H9 (cell line): ENCODE results near the gene P2RX6. TPM values are rescaled to one million over a fixed set of nuclear protein-coding genes. Genes with fewer than 3 reads are reported as not detected.
A peak's percentile ranks its signal among the peaks of the same experiment; 100 is the strongest.

Experiments
- DNase-seq: peaks from one replicate; pipeline ENCODE4 v3.0.0-alpha.2; 2017
- H2AFZ ChIP-seq: one replicate; pipeline ENCODE4 v1.6.1; 2013; ENCODE audit warnings: mild to moderate bottlenecking, low read length, control low read depth, moderate library complexity
- H2AK5ac ChIP-seq: 2 replicates; pipeline ENCODE4 v1.6.1; 2013; ENCODE audit warnings: low read length, control low read depth, mixed read lengths; ENCODE audit not compliant: insufficient read length
- H2BK120ac ChIP-seq: one replicate; pipeline ENCODE4 v1.6.1; 2013; ENCODE audit warnings: low read depth, mild to moderate bottlenecking, low read length, control low read depth, inconsistent platforms; ENCODE audit not compliant: poor library complexity, severe bottlenecking
- H2BK12ac ChIP-seq: 2 replicates; pipeline ENCODE4 v1.6.1; 2013; ENCODE audit warnings: low read length, control low read depth, mixed read lengths, low read depth; ENCODE audit not compliant: insufficient read length
- H2BK15ac ChIP-seq: 2 replicates; pipeline ENCODE4 v1.6.1; 2013; ENCODE audit warnings: low read depth, low read length, control low read depth
- H2BK20ac ChIP-seq: one replicate; pipeline ENCODE4 v1.6.1; 2013; ENCODE audit warnings: low read depth, mild to moderate bottlenecking, low read length, control low read depth, inconsistent platforms; ENCODE audit not compliant: poor library complexity, severe bottlenecking
- H2BK5ac ChIP-seq: 2 replicates; pipeline ENCODE4 v1.6.1; 2013; ENCODE audit warnings: low read length, control low read depth, mixed read lengths; ENCODE audit not compliant: insufficient read length
- H3K14ac ChIP-seq: 2 replicates; pipeline ENCODE4 v1.6.1; 2013; ENCODE audit warnings: low read length, control low read depth; ENCODE audit not compliant: insufficient read depth
- H3K18ac ChIP-seq: 2 replicates; pipeline ENCODE4 v1.6.1; 2013; ENCODE audit warnings: low read depth, mild to moderate bottlenecking, mixed read lengths, low read length, control low read depth; ENCODE audit not compliant: insufficient read length
- H3K23ac ChIP-seq: 2 replicates; pipeline ENCODE4 v1.6.1; 2013; ENCODE audit warnings: low read length, control low read depth, mixed read lengths, low read depth; ENCODE audit not compliant: insufficient read length
- H3K23me2 ChIP-seq: 2 replicates; pipeline ENCODE4 v1.6.1; 2013; ENCODE audit warnings: low read depth, mild to moderate bottlenecking, mixed read lengths, low read length, control low read depth; ENCODE audit not compliant: insufficient read length, poor library complexity, severe bottlenecking
- H3K27ac ChIP-seq: 2 replicates; pipeline ENCODE4 v1.5.1; 2013; ENCODE audit warnings: low read length, control low read depth, mixed read lengths, low read depth; ENCODE audit not compliant: insufficient read length
- H3K27me3 ChIP-seq: 2 replicates; pipeline ENCODE4 v1.6.1; 2013; ENCODE audit warnings: low read length, control low read depth, inconsistent platforms; ENCODE audit not compliant: insufficient read depth
- H3K4ac ChIP-seq: 2 replicates; pipeline ENCODE4 v1.6.1; 2013; ENCODE audit warnings: low read depth, mild to moderate bottlenecking, control low read depth, inconsistent platforms, low read length, moderate library complexity
- H3K4me1 ChIP-seq: 2 replicates; pipeline ENCODE4 v1.6.1; 2013; ENCODE audit warnings: low read length, control low read depth, inconsistent platforms; ENCODE audit not compliant: insufficient read depth
- H3K4me2 ChIP-seq: 2 replicates; pipeline ENCODE4 v1.6.1; 2013; ENCODE audit warnings: low read length, control low read depth, mixed read lengths; ENCODE audit not compliant: insufficient read length, insufficient read depth
- H3K56ac ChIP-seq: 2 replicates; pipeline ENCODE4 v1.6.1; 2013; ENCODE audit warnings: low read depth, mild to moderate bottlenecking, mixed read lengths, low read length, control low read depth; ENCODE audit not compliant: insufficient read length
- H3K79me1 ChIP-seq: 2 replicates; pipeline ENCODE4 v1.6.1; 2013; ENCODE audit warnings: low read depth, mild to moderate bottlenecking, moderate library complexity, low read length, control low read depth, inconsistent platforms; ENCODE audit not compliant: insufficient read depth, poor library complexity, severe bottlenecking
- H3K79me2 ChIP-seq: 2 replicates; pipeline ENCODE4 v1.6.1; 2013; ENCODE audit warnings: low read length, control low read depth, inconsistent platforms; ENCODE audit not compliant: insufficient read depth
- H3K9ac ChIP-seq: 2 replicates; pipeline ENCODE4 v1.6.1; 2013; ENCODE audit warnings: low read length, control low read depth, mixed read lengths; ENCODE audit not compliant: insufficient read length; ENCODE audit errors: extremely low read depth
- H3K9me3 ChIP-seq: one replicate; pipeline ENCODE4 v1.6.1; 2013; ENCODE audit warnings: low read depth, low read length, inconsistent platforms; ENCODE audit not compliant: control insufficient read depth
- H3T11ph ChIP-seq: one replicate; pipeline ENCODE4 v1.6.1; 2013; ENCODE audit warnings: mild to moderate bottlenecking, low read length, control low read depth, inconsistent platforms
- H4K20me1 ChIP-seq: one replicate; pipeline ENCODE4 v1.6.1; 2013; ENCODE audit not compliant: control insufficient read depth, insufficient read length, insufficient read depth
- H4K5ac ChIP-seq: 2 replicates; pipeline ENCODE4 v1.6.1; 2013; ENCODE audit warnings: low read depth, mild to moderate bottlenecking, mixed read lengths, low read length, control low read depth; ENCODE audit not compliant: insufficient read length
- H4K8ac ChIP-seq: replicated peaks from 2 replicates; pipeline ENCODE4 v1.6.1; 2013; ENCODE audit warnings: low read length, control low read depth, mixed read lengths, low read depth; ENCODE audit not compliant: insufficient read length
- H4K91ac ChIP-seq: 2 replicates; pipeline ENCODE4 v1.6.1; 2013; ENCODE audit warnings: low read depth, mild to moderate bottlenecking, moderate library complexity, mixed read lengths, low read length, control low read depth; ENCODE audit not compliant: insufficient read length
- H3K27ac Mint-ChIP-seq, 3 experiments: 2 replicates in 2 of 3; 3 replicates in 1 of 3; pipeline ENCODE4 v1.8.0; 2020 to 2021; ENCODE audit warnings: mixed read lengths in 3 of 3, mild to moderate bottlenecking in 1 of 3, moderate library complexity in 1 of 3
- H3K27me3 Mint-ChIP-seq: 2 replicates; pipeline ENCODE4 v1.8.0; 2021; ENCODE audit warnings: low read depth, mild to moderate bottlenecking, moderate library complexity, mixed read lengths
- H3K36me3 Mint-ChIP-seq, 3 experiments: 2 replicates in 2 of 3; 3 replicates in 1 of 3; pipeline ENCODE4 v1.8.0; 2020 to 2021; ENCODE audit warnings: low read depth in 3 of 3, mixed read lengths in 3 of 3; ENCODE audit not compliant: insufficient read depth in 1 of 3
- H3K4me1 Mint-ChIP-seq, 2 experiments: 2 replicates each; pipeline ENCODE4 v1.8.0; 2020; ENCODE audit warnings: mixed read lengths in 2 of 2
- H3K4me3 Mint-ChIP-seq, 2 experiments: 2 replicates in 1 of 2; 3 replicates in 1 of 2; pipeline ENCODE4 v1.8.0; 2020 to 2021; ENCODE audit warnings: mild to moderate bottlenecking in 2 of 2, mixed read lengths in 2 of 2, moderate library complexity in 1 of 2
- H3K9me3 Mint-ChIP-seq, 2 experiments: 2 replicates in 1 of 2; 3 replicates in 1 of 2; pipeline ENCODE4 v1.8.0; 2020; ENCODE audit warnings: mild to moderate bottlenecking in 2 of 2, mixed read lengths in 2 of 2, moderate library complexity in 1 of 2
- WGBS: extraction: QIAGEN DNeasy Blood & Tissue Kit; methylation state at CpG from one replicate; pipeline ENCODE4 v1.1.7; 2013; ENCODE audit warnings: missing lambda C conversion rate, low lambda C conversion rate, mixed read lengths; ENCODE audit not compliant: insufficient read length; ENCODE audit errors: extremely low coverage; 5-methylcytosine and 5-hydroxymethylcytosine counted together
- total RNA-seq: library from RNA; stranded (reverse); gene quantifications from 2 replicates; pipeline ENCODE4 v1.2.1, GENCODE V29; 2021
- TF ChIP-seq, protein P1 (sequence below): fragments of 200-600 bp; sonication (generic); conservative IDR thresholded peaks from 3 replicates; pipeline ENCODE4 v1.8.0; 2021; ENCODE audit warnings: antibody characterized with exemption, mild to moderate bottlenecking

The P2RX6 gene
- total RNA-seq, 1 experiment from 2014 or later: not detected

GRCh38 chr22:21032868-21033688 lies 18.1 kb downstream of the P2RX6 start:
- no peaks in the 10 kb centered on the region for H4K20me1 ChIP-seq
- H3K4me3 Mint-ChIP-seq: peak overlapping the region; percentile 53 to 81
- H3K23me2 ChIP-seq: no peaks in the 10 kb centered on the region
- peak overlapping the region; percentile 37 for H3K4me2 ChIP-seq
- H3K79me1 ChIP-seq: no peaks in the 10 kb centered on the region
- no peaks in the 10 kb centered on the region for H3K79me2 ChIP-seq
- DNase-seq: no peak
- no peak overlapping the region for H2BK120ac ChIP-seq
- no peak overlapping the region for H2BK20ac ChIP-seq
- H3K4me1 ChIP-seq: no peaks in the 10 kb centered on the region; the same call in 1 of the 2 replicates
- H3K4ac ChIP-seq: no peak overlapping the region
- H3K36me3 Mint-ChIP-seq: no peaks in the 10 kb centered on the region
- no peak overlapping the region for H2AK5ac ChIP-seq
- H4K91ac ChIP-seq: no peak overlapping the region
- H2BK5ac ChIP-seq: no peak overlapping the region
- no peak overlapping the region for H4K8ac ChIP-seq
- H3T11ph ChIP-seq: no peak overlapping the region
- no peak overlapping the region for H3K18ac ChIP-seq
- peaks cover 43% of the 10 kb centered on the region for H3K27me3 Mint-ChIP-seq
- H3K9me3 ChIP-seq: no peaks in the 10 kb centered on the region
- H3K9me3 Mint-ChIP-seq: no peaks in the 10 kb centered on the region
- H3K56ac ChIP-seq: no peak overlapping the region
- H2BK15ac ChIP-seq: no peak overlapping the region
- H3K4me1 Mint-ChIP-seq: peaks cover 7 to 14% of the 10 kb centered on the region in 2 experiments
- TF ChIP-seq, protein P1, sequence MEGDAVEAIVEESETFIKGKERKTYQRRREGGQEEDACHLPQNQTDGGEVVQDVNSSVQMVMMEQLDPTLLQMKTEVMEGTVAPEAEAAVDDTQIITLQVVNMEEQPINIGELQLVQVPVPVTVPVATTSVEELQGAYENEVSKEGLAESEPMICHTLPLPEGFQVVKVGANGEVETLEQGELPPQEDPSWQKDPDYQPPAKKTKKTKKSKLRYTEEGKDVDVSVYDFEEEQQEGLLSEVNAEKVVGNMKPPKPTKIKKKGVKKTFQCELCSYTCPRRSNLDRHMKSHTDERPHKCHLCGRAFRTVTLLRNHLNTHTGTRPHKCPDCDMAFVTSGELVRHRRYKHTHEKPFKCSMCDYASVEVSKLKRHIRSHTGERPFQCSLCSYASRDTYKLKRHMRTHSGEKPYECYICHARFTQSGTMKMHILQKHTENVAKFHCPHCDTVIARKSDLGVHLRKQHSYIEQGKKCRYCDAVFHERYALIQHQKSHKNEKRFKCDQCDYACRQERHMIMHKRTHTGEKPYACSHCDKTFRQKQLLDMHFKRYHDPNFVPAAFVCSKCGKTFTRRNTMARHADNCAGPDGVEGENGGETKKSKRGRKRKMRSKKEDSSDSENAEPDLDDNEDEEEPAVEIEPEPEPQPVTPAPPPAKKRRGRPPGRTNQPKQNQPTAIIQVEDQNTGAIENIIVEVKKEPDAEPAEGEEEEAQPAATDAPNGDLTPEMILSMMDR: no peak
- H3K27me3 ChIP-seq: peaks cover 3% of the 10 kb centered on the region; the same call in 1 of the 2 replicates
- H4K5ac ChIP-seq: no peak overlapping the region
- H2BK12ac ChIP-seq: no peak overlapping the region
- no peak overlapping the region for H3K9ac ChIP-seq
- H2AFZ ChIP-seq: no peak overlapping the region
- no peak overlapping the region for H3K23ac ChIP-seq
- WGBS: no CpG with 5 or more reads among the region's 12 CpGs
- H3K27ac Mint-ChIP-seq: no peak overlapping the region
- no peak overlapping the region for H3K14ac ChIP-seq
- no peak overlapping the region for H3K27ac ChIP-seq
